ENCODE results near the gene PKNOX1. TPM values are rescaled to one million over a fixed set of nuclear protein-coding genes. Genes with fewer than 3 reads are reported as not detected.

PKNOX1 gene
- total and polyA plus RNA-seq, 9 of the 15 experiments (the other 6 are each of a cell fraction or from before 2014, with no cell fraction given): 8.8 to 25.9 (median 13.2) TPM

DNA sequence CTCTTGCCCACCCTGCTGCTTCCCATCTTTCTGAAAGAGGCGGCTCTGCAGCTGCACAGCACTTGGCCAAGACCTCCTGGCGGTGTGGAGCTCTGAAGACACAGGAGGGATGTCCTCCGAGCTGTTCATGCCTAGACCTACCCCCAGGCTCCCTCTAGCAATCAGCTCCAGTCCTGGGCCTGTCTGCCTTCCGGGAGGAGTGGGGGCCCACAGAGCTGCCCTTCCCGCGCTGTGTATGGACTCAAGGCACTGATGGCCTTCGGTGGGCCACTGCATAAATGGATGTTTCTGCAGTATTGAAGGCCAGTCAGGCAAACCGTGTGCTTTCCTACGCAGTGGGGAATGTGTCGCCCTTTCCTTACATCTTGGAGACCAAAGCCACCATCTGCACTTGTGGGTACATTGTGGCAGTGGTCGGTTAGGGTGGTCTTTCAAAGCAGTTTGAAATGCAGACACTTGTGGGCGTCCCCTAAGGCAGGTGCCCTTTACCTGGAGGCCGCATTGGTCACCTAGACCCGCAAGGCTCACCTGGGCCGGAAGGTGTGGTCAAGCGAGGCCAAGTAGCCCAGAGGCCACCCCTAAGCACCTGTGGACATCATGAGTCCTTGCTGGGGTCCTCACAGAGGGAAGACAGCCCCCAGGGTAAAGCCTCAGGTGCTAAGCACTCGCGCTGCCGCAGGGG, 912 bp upstream of the PKNOX1 start:
- ATAC-seq (peak; percentile 53), FAIRE-seq (no peak), DNase-seq (ENCODE audit: extremely low read depth in 1 of 4, low spot score in 3 of 4) (peak in 3 of 4 experiments; percentile 48 to 67 (median 51))
- Histone ChIP-seq H3K4me1 (replicated peaks in 1 of 2; ENCODE audit: control insufficient read depth in 2 of 2, insufficient read depth in 2 of 2, low read length in 2 of 2) (peaks cover 54 to 56% of the 10 kb centered on the region in 2 experiments), H3K27ac (ENCODE audit: extremely low read depth, low read depth, low read length) (peak overlapping the region; percentile 88), H3K4me2 (ENCODE audit: insufficient read depth, low read length) (peak overlapping the region; percentile 83), H3K36me3 (ENCODE audit: control insufficient read depth, insufficient read depth, low read length) (peaks cover 15% of the 10 kb centered on the region; the same call in 2 of the 3 replicates), H4K20me1 (replicated peaks; ENCODE audit: control insufficient read depth, insufficient read depth, low read length) (no peaks in the 10 kb centered on the region), H3K4me3 (peak overlapping the region; percentile 38), H3K27me3 (ENCODE audit: control insufficient read depth in 2 of 2, insufficient read depth in 2 of 2, low read length in 2 of 2) (no peaks in the 10 kb centered on the region), H3K9me3 (replicated peaks; ENCODE audit: control insufficient read depth, insufficient read depth, low read depth, low read length) (peaks cover 6% of the 10 kb centered on the region; the same call in 1 of the 2 replicates), H3K79me2 (ENCODE audit: control insufficient read depth, insufficient read depth, low read length) (peaks cover 37% of the 10 kb centered on the region), H3K9me1 (ENCODE audit: control insufficient read depth, insufficient read depth, low read length) (no peaks in the 10 kb centered on the region), H2AFZ (ENCODE audit: low read depth, low read length) (peak overlapping the region; percentile 98), H3K9ac (ENCODE audit: insufficient read depth in 1 of 2, low read depth in 2 of 2, low read length in 2 of 2) (peak overlapping the region; percentile 71 to 92)
- in situ Hi-C loops (cut with MboI) (no loop called here), intact Hi-C loops (cut with micrococcal nuclease) (loop anchor here (5.0 kb wide), 1 partner anchor 96 kb away; the partner anchor contains the start of gene WDR4)
- CTCF ChIA-PET (ENCODE audit: low intra/inter-chr PET ratio): no interaction called here
- BruUV-seq (replicated peaks): TSS peak; percentile 91
- POLR2A ChIA-PET: interaction anchor here (0.5 to 1.7 kb wide), 12 partner anchors 10 to 1019 kb away, joined by 3 to 6 read pairs (median 4); partner anchors contain the start of gene NDUFV3
- WGBS (ENCODE audit: insufficient coverage, low coverage, missing lambda C conversion rate): 29% methylated on average over 19 of the region's 19 CpGs
- TF ChIP-seq CBFB (CRISPR knock-in tag; IDR thresholded peaks at IDR 0.05): peak; percentile 78; the same call in 1 of the 2 replicates
- TF ChIP-seq HOXB6 (CRISPR knock-in tag; IDR thresholded peaks at IDR 0.05; ENCODE audit: borderline replicate concordance): no peak
- no peak for TF ChIP-seq ZNF766 (CRISPR knock-in tag; conservative IDR thresholded peaks at IDR 0.05)
- no peak for TF ChIP-seq MYBL2 (IDR thresholded peaks at IDR 0.05; ENCODE audit: low read depth)
- no peak for TF ChIP-seq MYBL2 (CRISPR knock-in tag; IDR thresholded peaks at IDR 0.05; ENCODE audit: borderline replicate concordance)
- peak; percentile 58; the same call in 1 of the 2 replicates for TF ChIP-seq ZNF668 (CRISPR knock-in tag; IDR thresholded peaks at IDR 0.05)
- no peak for TF ChIP-seq SMAD3 (CRISPR knock-in tag; conservative IDR thresholded peaks at IDR 0.05)
- TF ChIP-seq U2AF2 (optimal IDR thresholded peaks at IDR 0.05; ENCODE audit: low read depth, low read length): no peak
- TF ChIP-seq ZNF79 (CRISPR knock-in tag; IDR thresholded peaks at IDR 0.05; ENCODE audit: low read depth): 0 out of 2 replicates have a peak, but pooled peaks have one; percentile 33
- TF ChIP-seq, protein P1, sequence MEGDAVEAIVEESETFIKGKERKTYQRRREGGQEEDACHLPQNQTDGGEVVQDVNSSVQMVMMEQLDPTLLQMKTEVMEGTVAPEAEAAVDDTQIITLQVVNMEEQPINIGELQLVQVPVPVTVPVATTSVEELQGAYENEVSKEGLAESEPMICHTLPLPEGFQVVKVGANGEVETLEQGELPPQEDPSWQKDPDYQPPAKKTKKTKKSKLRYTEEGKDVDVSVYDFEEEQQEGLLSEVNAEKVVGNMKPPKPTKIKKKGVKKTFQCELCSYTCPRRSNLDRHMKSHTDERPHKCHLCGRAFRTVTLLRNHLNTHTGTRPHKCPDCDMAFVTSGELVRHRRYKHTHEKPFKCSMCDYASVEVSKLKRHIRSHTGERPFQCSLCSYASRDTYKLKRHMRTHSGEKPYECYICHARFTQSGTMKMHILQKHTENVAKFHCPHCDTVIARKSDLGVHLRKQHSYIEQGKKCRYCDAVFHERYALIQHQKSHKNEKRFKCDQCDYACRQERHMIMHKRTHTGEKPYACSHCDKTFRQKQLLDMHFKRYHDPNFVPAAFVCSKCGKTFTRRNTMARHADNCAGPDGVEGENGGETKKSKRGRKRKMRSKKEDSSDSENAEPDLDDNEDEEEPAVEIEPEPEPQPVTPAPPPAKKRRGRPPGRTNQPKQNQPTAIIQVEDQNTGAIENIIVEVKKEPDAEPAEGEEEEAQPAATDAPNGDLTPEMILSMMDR (IDR thresholded peaks at IDR 0.05 in 2 of 3, conservative IDR thresholded peaks at IDR 0.05 in 1 of 3; ENCODE audit: insufficient read depth in 2 of 3, low read depth in 1 of 3, low read length in 3 of 3): 0 out of 6 replicates have a peak, but pooled peaks of 1 of the 3 experiments have one; percentile 0
- TF ChIP-seq, protein P2, sequence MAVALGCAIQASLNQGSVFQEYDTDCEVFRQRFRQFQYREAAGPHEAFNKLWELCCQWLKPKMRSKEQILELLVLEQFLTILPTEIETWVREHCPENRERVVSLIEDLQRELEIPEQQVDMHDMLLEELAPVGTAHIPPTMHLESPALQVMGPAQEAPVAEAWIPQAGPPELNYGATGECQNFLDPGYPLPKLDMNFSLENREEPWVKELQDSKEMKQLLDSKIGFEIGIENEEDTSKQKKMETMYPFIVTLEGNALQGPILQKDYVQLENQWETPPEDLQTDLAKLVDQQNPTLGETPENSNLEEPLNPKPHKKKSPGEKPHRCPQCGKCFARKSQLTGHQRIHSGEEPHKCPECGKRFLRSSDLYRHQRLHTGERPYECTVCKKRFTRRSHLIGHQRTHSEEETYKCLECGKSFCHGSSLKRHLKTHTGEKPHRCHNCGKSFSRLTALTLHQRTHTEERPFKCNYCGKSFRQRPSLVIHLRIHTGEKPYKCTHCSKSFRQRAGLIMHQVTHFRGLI (CRISPR knock-in tag; IDR thresholded peaks at IDR 0.05): no peak
- no peak for TF ChIP-seq TOE1 (IDR thresholded peaks at IDR 0.05; ENCODE audit: borderline replicate concordance)
- TF ChIP-seq TOE1 (CRISPR knock-in tag; IDR thresholded peaks at IDR 0.05; ENCODE audit: borderline replicate concordance, low read depth): 0 out of 2 replicates have a peak, but pooled peaks have one; percentile 26

Data from K562 (cell line).